ENCODE data around the gene CYP26B1.

The CYP26B1 gene

GRCh38 chr2:72176281-72176680, 28.6 kb upstream of the CYP26B1 start:
- no peak overlapping the region for H3K4me2 ChIP-seq (ENCODE audit: low read depth, low read length)
- no peak overlapping the region for H3K9ac ChIP-seq (ENCODE audit: low read length)
- no peaks in the 10 kb centered on the region for H3F3A ChIP-seq (ENCODE audit: insufficient read depth, low read length)
- no peaks in the 10 kb centered on the region for H4K20me1 ChIP-seq (ENCODE audit: insufficient read depth, low read length)
- H3K9me2 ChIP-seq (replicated peaks; ENCODE audit: insufficient read depth, low read length), result no peaks in the 10 kb centered on the region
- H3K4me1 ChIP-seq (ENCODE audit: low read length), result no peaks in the 10 kb centered on the region
- H3K36me3 ChIP-seq (replicated peaks; ENCODE audit: insufficient read depth, low read length), result no peaks in the 10 kb centered on the region
- no peak overlapping the region for H2AFZ ChIP-seq (ENCODE audit: low read length)
- H3K9me3 ChIP-seq (replicated peaks; ENCODE audit: insufficient read depth, low read length), result no peaks in the 10 kb centered on the region
- no peak overlapping the region for H3K4me3 ChIP-seq (ENCODE audit: low read length)
- H3K27ac ChIP-seq (ENCODE audit: low read length), result no peak overlapping the region
- no peaks in the 10 kb centered on the region for H3K27me3 ChIP-seq (replicated peaks; ENCODE audit: insufficient read depth, low read length)
- no peak for DNase-seq
- H3K79me2 ChIP-seq (ENCODE audit: low read length), result no peaks in the 10 kb centered on the region
- no peak for TF ChIP-seq EZH2phosphoT487 (IDR thresholded peaks at IDR 0.05; ENCODE audit: low read length)
- no peak for TF ChIP-seq CTCF (IDR thresholded peaks at IDR 0.05; ENCODE audit: low read length)
- TF ChIP-seq EZH2 (optimal IDR thresholded peaks at IDR 0.05; ENCODE audit: low read depth, low read length), result no peak

GRCh38 chr2:72175636-72176035, 28.0 kb upstream of the CYP26B1 start:
- Histone ChIP-seq H3K4me2 (ENCODE audit: low read depth, low read length) (no peak overlapping the region), H3K9ac (ENCODE audit: low read length) (no peak overlapping the region), H3K79me2 (ENCODE audit: low read length) (no peaks in the 10 kb centered on the region), H4K20me1 (ENCODE audit: insufficient read depth, low read length) (no peaks in the 10 kb centered on the region), H3K27ac (ENCODE audit: low read length) (no peak overlapping the region), H3F3A (ENCODE audit: insufficient read depth, low read length) (no peaks in the 10 kb centered on the region), H3K4me3 (ENCODE audit: low read length) (no peak overlapping the region), H3K4me1 (ENCODE audit: low read length) (no peaks in the 10 kb centered on the region), H3K36me3 (replicated peaks; ENCODE audit: insufficient read depth, low read length) (no peaks in the 10 kb centered on the region), H3K27me3 (replicated peaks; ENCODE audit: insufficient read depth, low read length) (no peaks in the 10 kb centered on the region), H2AFZ (ENCODE audit: low read length) (no peak overlapping the region), H3K9me2 (replicated peaks; ENCODE audit: insufficient read depth, low read length) (no peaks in the 10 kb centered on the region), H3K9me3 (replicated peaks; ENCODE audit: insufficient read depth, low read length) (no peaks in the 10 kb centered on the region)
- no peak for TF ChIP-seq CTCF (IDR thresholded peaks at IDR 0.05; ENCODE audit: low read length)
- TF ChIP-seq EZH2 (optimal IDR thresholded peaks at IDR 0.05; ENCODE audit: low read depth, low read length), result no peak
- no peak for TF ChIP-seq EZH2phosphoT487 (IDR thresholded peaks at IDR 0.05; ENCODE audit: low read length)
- no peak for DNase-seq

- Histone ChIP-seq H3F3A (ENCODE audit: insufficient read depth, low read length) (no peaks in the 10 kb centered on the region), H3K4me2 (ENCODE audit: low read depth, low read length) (no peak overlapping the region), H3K27me3 (replicated peaks; ENCODE audit: insufficient read depth, low read length) (no peaks in the 10 kb centered on the region), H3K4me1 (ENCODE audit: low read length) (no peaks in the 10 kb centered on the region), H4K20me1 (ENCODE audit: insufficient read depth, low read length) (no peaks in the 10 kb centered on the region), H2AFZ (ENCODE audit: low read length) (no peak overlapping the region), H3K4me3 (ENCODE audit: low read length) (no peak overlapping the region), H3K79me2 (ENCODE audit: low read length) (no peaks in the 10 kb centered on the region), H3K36me3 (replicated peaks; ENCODE audit: insufficient read depth, low read length) (no peaks in the 10 kb centered on the region), H3K9me3 (replicated peaks; ENCODE audit: insufficient read depth, low read length) (no peaks in the 10 kb centered on the region), H3K27ac (ENCODE audit: low read length) (no peak overlapping the region), H3K9me2 (replicated peaks; ENCODE audit: insufficient read depth, low read length) (no peaks in the 10 kb centered on the region), H3K9ac (ENCODE audit: low read length) (no peak overlapping the region)
- TF ChIP-seq EZH2 (optimal IDR thresholded peaks at IDR 0.05; ENCODE audit: low read depth, low read length) (no peak), CTCF (IDR thresholded peaks at IDR 0.05; ENCODE audit: low read length) (no peak), EZH2phosphoT487 (IDR thresholded peaks at IDR 0.05; ENCODE audit: low read length) (no peak)
- no peak for DNase-seq
These were observed 26.1 kb upstream of the CYP26B1 start for GRCh38 chr2:72173640-72174321.

All from MM.1S (cell line).